GM19395 (cell line): ENCODE measurements around the gene SYNGR3.

Experiments used
- ATAC-seq: cut with Tn5 transposase; IDR thresholded peaks from one replicate; pipeline ENCODE4 v1.9.1; 2021; ENCODE audit warnings: mild to moderate bottlenecking, moderate library complexity; ENCODE audit not compliant: unreplicated experiment

SYNGR3 gene

DNA sequence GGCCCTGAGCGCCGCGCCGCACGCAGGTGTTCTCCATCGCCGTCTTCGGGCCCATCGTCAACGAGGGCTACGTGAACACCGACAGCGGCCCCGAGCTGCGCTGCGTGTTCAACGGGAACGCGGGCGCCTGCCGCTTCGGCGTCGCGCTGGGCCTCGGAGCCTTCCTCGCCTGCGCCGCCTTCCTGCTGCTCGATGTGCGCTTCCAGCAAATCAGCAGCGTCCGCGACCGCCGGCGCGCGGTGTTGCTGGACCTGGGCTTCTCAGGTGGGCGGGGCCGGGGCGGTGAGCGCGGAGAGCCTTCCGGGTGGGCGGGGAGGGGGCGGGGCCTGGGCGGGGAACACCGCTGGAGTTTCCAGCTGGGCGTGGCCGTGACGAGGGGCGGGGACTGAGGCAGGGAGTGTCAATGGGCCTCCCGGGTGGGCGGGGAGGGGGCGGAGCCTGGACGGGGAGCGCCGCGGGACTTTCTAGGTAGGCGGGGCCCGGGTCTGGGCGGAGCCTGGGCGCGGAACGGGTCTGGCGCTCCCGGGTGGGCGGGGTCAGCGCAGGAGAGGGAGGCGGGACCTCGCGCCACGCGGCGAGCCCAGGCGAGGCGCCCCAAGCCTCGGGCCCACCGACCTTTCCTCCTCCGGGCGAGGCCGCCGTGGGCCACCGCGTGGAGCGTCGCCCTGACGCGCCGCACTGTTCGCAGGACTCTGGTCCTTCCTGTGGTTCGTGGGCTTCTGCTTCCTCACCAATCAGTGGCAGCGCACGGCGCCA is 2.4 kb downstream of the SYNGR3 start:
- peak; percentile 52 for ATAC-seq

DNA sequence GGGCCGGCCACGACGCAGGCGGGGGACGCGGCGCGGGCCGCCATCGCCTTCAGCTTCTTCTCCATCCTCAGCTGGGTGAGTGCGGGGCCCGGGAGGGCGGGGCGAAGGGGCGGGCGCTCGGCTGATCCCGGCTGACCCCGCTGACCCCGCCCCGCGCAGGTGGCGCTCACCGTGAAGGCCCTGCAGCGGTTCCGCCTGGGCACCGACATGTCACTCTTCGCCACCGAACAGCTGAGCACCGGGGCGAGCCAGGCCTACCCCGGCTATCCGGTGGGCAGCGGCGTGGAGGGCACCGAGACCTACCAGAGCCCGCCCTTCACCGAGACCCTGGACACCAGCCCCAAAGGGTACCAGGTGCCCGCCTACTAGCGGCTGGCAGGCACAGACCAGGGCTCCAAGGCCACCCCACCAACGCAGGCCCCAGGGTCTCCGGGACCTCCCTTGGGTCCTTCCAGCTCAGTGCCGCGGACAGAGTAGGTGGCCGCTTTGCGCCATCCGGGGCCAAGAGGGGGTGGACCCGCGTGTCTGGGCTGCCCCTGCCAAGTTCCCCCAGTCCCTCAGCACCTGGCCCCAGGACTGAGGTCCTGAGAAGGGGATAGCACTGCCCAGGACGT is 3.0 kb downstream of the SYNGR3 start:
- no peak for ATAC-seq

DNA sequence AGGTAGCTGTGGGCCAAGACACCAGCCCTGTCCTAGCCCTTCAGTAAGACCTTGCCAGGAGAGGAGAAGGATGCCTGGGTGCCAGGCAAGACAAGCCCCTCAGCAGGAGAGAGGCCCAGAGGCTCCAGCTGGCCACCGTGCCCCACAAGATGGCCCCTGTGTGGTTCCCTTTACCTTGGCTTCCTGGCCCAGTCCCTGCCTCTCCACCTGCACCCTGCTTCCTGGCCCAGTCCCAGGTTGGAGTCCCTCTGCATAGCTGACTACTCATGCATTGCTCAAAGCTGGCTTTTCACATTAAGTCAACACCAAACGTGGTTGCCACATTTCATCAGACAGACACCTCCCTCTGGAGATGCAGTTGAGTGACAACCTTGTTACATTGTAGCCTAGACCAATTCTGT is 4.0 kb downstream of the SYNGR3 start:
- ATAC-seq: no peak

DNA sequence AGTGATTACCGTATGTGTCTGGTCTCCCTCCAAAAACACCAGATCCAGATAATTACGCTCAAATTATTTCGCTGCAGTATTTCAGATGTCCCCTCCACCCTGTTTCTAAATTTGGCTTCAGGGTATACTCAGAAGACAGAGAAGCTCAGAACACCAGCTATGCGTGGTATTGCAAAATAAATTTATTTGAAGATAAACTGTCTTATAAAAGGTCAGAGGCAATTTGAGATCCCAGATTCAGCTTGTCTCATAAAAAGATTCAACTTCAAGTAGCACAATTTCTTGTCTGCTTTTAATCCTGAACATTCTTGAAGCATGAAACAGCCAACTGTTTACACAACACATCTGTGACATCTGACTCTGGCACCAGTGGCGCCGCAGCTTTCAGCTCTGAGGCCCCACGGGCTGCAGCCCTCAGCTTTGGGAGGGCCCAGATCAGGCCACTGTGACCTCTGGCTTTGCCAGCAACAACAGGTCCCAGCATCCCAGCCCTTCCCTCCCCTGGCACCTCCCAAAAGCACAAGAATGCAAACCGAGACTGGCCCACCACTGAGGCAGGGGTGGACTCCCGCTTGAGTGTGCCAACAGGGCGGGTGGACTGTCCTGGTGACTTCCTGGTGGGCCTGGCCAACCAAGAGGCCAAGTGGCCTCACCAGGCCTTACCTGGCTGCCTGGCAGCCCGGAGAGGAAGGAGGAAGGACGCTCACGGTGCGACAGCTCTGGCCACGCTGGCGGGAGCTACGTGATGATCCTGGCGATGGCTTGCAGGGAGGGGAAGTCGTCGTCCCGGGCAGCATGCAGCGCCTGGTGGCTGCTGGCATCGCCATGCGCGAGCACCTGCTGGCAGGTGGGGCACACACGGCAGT is 8.0 kb downstream of the SYNGR3 start:
- ATAC-seq: no peak

DNA sequence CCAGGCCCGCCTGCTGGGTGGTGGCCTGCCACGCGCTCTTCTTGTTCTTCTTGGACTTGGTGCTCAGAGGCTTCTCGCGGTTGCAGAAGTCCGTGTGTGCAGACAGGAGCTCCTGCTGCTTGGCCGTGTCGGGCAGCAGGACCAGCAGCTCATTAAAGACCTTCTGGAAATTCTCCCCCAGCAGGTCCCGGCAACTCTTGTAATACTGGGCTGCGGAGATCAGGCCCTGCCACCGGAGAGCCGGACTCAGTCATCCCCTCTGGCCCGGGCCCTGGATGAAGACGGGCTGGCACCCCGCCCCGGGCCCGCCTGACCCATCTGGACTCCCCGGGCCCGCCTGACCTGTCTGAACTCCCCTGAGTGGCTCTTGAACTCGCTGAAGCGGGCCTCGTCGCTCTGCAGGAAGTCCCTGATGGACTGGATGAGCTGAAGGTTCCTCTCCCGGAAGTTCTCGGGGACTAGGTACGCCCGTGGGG is 8.6 kb downstream of the SYNGR3 start:
- ATAC-seq: no peak

GRCh38 chr16:1998852-1999801 is 9.4 kb downstream of the SYNGR3 start:
- ATAC-seq: no peak

- ATAC-seq: no peak
Observed at GRCh38 chr16:1999866-2000514, 10.2 kb downstream of the SYNGR3 start.

DNA sequence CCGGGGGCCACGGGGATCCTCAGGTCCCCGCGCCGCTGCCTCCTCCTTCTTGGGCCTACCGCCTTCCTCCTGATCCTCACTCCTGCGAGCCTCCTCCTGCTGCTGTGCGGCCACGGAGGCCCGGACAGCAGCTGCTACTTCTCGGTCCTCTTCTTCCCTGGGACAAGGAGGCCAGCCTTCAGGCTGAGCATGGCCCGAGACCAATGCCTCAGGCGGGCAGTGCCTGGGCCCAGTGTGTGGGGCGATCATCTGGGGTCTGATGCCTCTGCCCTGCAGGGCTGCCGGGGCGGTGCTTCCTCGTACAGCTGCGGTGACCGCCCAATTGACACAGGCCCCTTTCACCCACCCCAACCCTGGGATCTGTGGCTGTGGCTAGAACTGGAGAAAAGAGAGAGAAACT is 11.3 kb downstream of the SYNGR3 start:
- ATAC-seq: no peak

- ATAC-seq: no peak
Observed at GRCh38 chr16:2001456-2002355, 11.9 kb downstream of the SYNGR3 start.

GRCh38 chr16:2002406-2003230 is 12.8 kb downstream of the SYNGR3 start:
- no peak for ATAC-seq

DNA sequence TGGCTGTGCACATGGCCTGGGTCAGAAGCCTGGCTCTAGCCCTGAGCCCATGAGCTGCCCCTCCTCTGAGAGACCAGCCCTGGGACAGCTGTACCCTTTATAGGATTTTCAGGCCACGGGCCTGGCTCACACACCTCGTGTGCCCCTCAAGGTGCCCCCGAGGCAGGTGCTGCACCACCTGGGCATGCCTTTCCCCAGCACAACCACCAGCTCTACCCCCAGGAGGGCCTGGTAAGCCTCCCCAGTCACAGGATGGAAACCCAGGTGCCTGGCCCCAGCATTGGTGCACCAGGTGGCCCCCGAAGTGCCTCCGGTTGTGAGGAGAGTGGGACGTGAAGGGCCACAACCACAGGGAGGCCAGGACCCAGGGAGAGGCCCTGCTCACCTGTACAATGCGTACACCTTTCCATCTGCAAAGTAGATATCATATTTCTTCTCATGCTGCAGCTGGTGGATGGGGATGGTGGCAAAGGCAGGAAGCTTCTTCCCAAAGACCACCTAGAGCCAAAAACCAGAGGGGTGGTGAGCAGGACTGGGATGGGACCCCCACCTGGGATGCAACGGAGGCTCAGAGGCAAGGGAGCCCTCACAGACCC is 13.6 kb downstream of the SYNGR3 start:
- no peak for ATAC-seq

DNA sequence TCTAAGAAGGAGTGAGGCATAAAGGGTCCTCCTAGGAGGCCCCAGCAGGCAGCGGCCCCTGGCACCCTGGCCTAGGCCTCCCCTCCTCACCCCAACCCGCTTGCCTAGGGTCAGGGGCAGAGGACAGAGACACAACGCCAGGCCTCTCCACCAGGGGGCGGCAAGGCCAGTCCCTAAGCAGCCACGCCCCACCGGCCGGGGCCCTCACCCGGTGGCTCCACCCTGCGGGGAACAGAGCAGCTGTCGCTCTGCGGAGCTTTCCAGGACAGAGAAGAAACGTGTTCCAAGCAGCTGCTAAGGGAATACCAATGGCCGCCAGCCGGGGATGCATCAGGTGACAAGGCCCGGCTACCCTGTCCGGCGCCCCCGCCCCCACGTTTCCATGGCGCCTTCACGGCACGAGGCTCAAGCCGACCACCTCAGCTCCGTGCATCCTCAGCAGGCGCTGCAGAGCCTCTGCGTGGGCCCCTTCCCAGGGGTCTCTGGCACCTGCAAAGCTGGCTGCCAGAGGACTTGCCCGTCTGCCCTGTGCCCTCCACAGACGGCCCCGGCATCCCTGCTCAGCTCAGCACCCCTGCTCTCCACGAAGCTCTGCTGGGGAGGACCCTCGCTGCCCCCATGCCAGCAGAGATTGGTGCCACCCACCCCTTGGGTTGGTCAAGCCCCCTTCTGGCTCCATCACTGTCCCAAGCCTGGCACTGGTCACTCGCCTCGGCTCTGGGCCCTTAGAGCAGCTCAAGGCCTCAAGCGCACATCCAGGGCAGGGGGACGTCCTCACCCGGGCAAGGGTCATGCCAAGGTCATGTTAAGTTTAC is 14.3 kb downstream of the SYNGR3 start:
- no peak for ATAC-seq

- no peak for ATAC-seq
Observed at GRCh38 chr16:2004795-2005517, 15.2 kb downstream of the SYNGR3 start.

DNA sequence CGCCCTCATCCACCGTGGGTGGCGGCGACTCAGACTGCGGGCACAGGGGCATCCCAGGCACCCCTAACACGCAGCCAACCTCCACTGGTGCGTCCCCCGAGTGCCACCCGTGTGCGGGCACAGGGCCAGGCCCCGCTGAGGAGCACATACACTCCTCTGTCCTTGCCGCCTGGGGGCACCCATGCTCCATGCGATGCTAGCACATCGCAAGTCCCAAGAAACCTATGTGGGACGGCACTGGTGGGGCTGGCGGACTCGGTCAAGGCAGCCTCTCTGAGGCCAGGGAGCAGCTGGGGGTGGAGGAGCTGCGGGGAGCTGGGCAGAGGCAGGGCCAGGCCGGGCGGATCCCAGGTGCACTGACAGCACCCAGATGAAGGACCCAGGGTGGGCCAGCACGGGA is 15.9 kb downstream of the SYNGR3 start:
- ATAC-seq: no peak

DNA sequence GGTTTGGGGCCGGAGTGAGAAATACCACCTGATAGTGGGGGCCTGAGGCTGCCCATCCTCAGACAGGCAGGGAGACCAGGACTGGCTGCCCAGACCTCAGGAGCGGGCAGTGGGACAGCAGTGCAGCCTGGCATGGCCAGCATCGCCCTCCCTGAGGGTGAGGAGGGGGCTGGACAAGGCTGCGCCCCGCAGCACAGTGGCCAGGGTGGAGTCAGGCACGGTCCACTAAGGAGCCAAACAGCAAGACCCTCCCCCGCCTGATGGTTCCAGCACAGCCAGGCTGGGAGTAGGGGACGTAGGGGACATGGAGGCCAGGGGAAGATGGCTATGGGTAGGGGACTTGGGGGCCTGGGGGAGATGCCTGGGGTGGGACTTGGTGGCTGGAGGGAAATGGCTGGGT is 16.5 kb downstream of the SYNGR3 start:
- no peak for ATAC-seq
